HepG2 (cell line): ENCODE measurements around the gene RPL36AL. TPM values are rescaled to one million over a fixed set of nuclear protein-coding genes. Genes with fewer than 3 reads are reported as not detected.

ENCODE experiments used
- FOXA3 ChIP-seq: IDR thresholded peaks from 2 replicates; pipeline ENCODE4 v1.6.1; 2016; ENCODE audit warnings: missing genetic modification reagents, missing compliant biosample characterization
- HMGA1 ChIP-seq: sonication (generic); formaldehyde crosslinking; conservative IDR thresholded peaks from 2 replicates; pipeline ENCODE4 v1.4.0; 2020; ENCODE audit warnings: missing genetic modification reagents
- ISL2 ChIP-seq: sonication (generic); formaldehyde crosslinking; IDR thresholded peaks from 2 replicates; pipeline ENCODE4 v1.5.0; 2020; ENCODE audit warnings: missing genetic modification reagents
- JUNB ChIP-seq: sonication (generic); formaldehyde crosslinking; IDR thresholded peaks from 2 replicates; pipeline ENCODE4 v1.8.0; 2022; ENCODE audit warnings: missing genetic modification reagents, mild to moderate bottlenecking, borderline replicate concordance
- KMT2B ChIP-seq: IDR thresholded peaks from 2 replicates; pipeline ENCODE4 v1.6.1; 2016; ENCODE audit warnings: missing genetic modification reagents, missing compliant biosample characterization
- MBD4 ChIP-seq: IDR thresholded peaks from 2 replicates; pipeline ENCODE4 v1.6.1; 2012; ENCODE audit warnings: low read length, inconsistent platforms, borderline replicate concordance
- MIXL1 ChIP-seq: IDR thresholded peaks from 2 replicates; pipeline ENCODE4 v1.6.1; 2016
- NR2F6 ChIP-seq, 2 experiments: IDR thresholded peaks; 2 replicates each; pipeline ENCODE4 v1.6.1; 2016; ENCODE audit warnings: antibody characterized with exemption in 1 of 2, mild to moderate bottlenecking in 1 of 2
- POLR2G ChIP-seq: fragments of 200-400 bp; formaldehyde crosslinking; IDR thresholded peaks from 2 replicates; pipeline ENCODE4 v1.6.1; 2018; ENCODE audit warnings: mild to moderate bottlenecking, low read depth, low read length, moderate library complexity
- ZKSCAN5 ChIP-seq: sonication (generic); formaldehyde crosslinking; IDR thresholded peaks from 2 replicates; pipeline ENCODE4 v1.5.1; 2020; ENCODE audit warnings: mild to moderate bottlenecking, missing genetic modification reagents
- ZMAT3 ChIP-seq: sonication (generic); formaldehyde crosslinking; conservative IDR thresholded peaks from 2 replicates; pipeline ENCODE4 v1.7.0; 2021; ENCODE audit warnings: missing genetic modification reagents
- ZNF224 ChIP-seq: sonication (generic); formaldehyde crosslinking; IDR thresholded peaks from 2 replicates; pipeline ENCODE4 v1.5.0; 2020; ENCODE audit warnings: mild to moderate bottlenecking, missing genetic modification reagents
- polyA plus RNA-seq, 8 experiments: library from polyadenylated mRNA; depleted of rRNA in 3 of 8; stranded (reverse) in 7 of 8; unstranded in 1 of 8; fragments of >200 nt; fragmentation: Illumina TruSeq in 4 of 8; extraction: Trizol in 4 of 8; gene quantifications; 2 replicates each; pipeline versions ENCODE4 v1.2.1 to v1.2.3, GENCODE V29; 2011 to 2016; ENCODE audit warnings: low read depth in 4 of 8, missing spikeins in 1 of 8, mixed read lengths in 1 of 8; ENCODE audit not compliant: insufficient read depth in 1 of 8
- total RNA-seq, 5 experiments: library from RNA; depleted of rRNA; stranded (reverse); fragments of >200 nt; fragmentation: Illumina TruSeq; extraction: Trizol; gene quantifications; 2 replicates each; pipeline ENCODE4 v1.2.3, GENCODE V29; 2016; ENCODE audit warnings: low read depth in 1 of 5
- TF ChIP-seq, protein P1 (sequence below): sonication (generic); formaldehyde crosslinking; IDR thresholded peaks from one replicate; pipeline ENCODE4 v1.5.1; 2020; ENCODE audit warnings: mild to moderate bottlenecking, missing genetic modification reagents; ENCODE audit errors: not compliant biosample characterization
- TF ChIP-seq, protein P2 (sequence below): sonication (generic); formaldehyde crosslinking; IDR thresholded peaks from 2 replicates; pipeline ENCODE4 v1.4.0; 2020; ENCODE audit warnings: missing genetic modification reagents, low read depth, mild to moderate bottlenecking, borderline replicate concordance
- TF ChIP-seq, protein P3 (sequence below): sonication (generic); formaldehyde crosslinking; IDR thresholded peaks from 2 replicates; pipeline ENCODE4 v1.4.0; 2020; ENCODE audit warnings: missing genetic modification reagents, borderline replicate concordance
- TF ChIP-seq, protein P4 (sequence below): IDR thresholded peaks from 2 replicates; pipeline ENCODE4 v1.6.1; 2012; ENCODE audit warnings: inconsistent platforms
- TF ChIP-seq, protein P5 (sequence below): sonication (generic); formaldehyde crosslinking; IDR thresholded peaks from 2 replicates; pipeline ENCODE4 v1.9.0; 2021; ENCODE audit warnings: missing genetic modification reagents, borderline replicate concordance

The RPL36AL gene
- total and polyA plus RNA-seq, 2 of the 13 experiments (the other 11 are each of a cell fraction or from before 2014, with no cell fraction given): 90.0 to 294 TPM

DNA sequence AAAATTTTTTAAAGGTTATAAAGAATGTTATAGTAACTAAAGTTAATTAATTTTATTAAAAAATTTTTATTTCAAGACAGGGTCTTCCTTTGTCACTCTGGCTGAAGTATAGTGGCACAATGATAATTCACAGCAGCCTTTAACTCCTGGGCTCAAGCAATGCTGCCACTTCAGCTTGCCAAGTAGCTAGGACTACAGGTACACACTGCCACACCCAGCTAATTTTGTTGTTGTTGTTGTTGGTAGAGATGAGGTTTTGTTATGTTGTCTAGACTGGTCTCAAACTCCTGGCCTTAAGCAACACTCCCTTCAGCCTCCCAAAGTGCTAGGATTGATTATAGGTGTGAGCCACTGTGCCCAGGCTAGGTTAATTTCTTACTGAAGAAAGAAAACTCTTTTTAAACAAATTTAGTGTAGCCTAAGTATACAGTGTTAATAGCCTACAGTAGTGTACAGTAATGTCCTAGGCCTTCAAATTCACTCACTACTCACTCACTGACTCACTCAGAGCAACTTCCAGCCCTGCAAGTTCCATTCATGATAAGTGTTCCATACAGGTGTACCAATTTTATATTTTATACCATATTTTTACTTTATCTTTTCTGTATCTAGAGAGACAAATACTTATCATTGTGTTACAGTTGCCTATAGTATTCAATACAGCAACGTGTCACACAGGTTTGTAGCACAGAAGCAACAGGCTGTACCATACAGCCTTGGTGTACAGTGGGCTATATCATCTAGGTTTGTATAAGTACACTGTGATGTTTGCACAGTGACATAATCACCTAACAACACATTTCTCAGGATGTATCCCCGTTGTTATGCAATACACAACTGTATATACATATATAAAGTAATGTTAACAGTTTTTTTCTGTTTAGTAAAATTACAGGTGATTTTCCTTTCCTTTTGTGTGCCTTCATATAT lies 39.4 kb upstream of the RPL36AL start (continued):
- TF ChIP-seq, protein P1, sequence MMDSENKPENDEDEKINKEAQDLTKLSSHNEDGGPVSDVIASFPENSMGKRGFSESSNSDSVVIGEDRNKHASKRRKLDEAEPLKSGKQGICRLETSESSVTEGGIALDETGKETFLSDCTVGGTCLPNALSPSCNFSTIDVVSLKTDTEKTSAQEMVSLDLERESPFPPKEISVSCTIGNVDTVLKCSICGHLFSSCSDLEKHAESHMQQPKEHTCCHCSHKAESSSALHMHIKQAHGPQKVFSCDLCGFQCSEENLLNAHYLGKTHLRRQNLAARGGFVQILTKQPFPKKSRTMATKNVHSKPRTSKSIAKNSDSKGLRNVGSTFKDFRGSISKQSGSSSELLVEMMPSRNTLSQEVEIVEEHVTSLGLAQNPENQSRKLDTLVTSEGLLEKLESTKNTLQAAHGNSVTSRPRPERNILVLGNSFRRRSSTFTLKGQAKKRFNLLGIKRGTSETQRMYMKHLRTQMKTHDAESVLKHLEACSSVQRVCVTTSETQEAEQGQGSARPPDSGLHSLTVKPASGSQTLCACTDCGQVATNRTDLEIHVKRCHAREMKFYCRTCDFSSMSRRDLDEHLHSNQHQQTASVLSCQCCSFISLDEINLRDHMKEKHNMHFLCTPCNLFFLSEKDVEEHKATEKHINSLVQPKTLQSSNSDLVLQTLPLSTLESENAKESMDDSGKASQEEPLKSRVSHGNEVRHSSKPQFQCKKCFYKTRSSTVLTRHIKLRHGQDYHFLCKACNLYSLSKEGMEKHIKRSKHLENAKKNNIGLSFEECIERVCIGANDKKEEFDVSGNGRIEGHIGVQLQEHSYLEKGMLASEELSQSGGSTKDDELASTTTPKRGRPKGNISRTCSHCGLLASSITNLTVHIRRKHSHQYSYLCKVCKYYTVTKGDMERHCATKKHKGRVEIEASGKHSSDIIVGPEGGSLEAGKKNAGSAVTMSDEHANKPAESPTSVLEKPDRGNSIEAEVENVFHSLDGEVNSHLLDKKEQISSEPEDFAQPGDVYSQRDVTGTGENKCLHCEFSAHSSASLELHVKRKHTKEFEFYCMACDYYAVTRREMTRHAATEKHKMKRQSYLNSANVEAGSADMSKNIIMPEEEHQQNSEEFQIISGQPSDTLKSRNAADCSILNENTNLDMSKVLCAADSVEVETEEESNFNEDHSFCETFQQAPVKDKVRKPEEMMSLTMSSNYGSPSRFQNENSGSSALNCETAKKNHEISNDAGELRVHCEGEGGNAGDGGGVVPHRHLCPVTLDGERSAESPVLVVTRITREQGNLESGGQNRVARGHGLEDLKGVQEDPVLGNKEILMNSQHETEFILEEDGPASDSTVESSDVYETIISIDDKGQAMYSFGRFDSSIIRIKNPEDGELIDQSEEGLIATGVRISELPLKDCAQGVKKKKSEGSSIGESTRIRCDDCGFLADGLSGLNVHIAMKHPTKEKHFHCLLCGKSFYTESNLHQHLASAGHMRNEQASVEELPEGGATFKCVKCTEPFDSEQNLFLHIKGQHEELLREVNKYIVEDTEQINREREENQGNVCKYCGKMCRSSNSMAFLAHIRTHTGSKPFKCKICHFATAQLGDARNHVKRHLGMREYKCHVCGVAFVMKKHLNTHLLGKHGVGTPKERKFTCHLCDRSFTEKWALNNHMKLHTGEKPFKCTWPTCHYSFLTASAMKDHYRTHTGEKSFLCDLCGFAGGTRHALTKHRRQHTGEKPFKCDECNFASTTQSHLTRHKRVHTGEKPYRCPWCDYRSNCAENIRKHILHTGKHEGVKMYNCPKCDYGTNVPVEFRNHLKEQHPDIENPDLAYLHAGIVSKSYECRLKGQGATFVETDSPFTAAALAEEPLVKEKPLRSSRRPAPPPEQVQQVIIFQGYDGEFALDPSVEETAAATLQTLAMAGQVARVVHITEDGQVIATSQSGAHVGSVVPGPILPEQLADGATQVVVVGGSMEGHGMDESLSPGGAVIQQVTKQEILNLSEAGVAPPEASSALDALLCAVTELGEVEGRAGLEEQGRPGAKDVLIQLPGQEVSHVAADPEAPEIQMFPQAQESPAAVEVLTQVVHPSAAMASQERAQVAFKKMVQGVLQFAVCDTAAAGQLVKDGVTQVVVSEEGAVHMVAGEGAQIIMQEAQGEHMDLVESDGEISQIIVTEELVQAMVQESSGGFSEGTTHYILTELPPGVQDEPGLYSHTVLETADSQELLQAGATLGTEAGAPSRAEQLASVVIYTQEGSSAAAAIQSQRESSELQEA: no peak
- TF ChIP-seq NR2F6 (IDR thresholded peaks at IDR 0.05): peak; percentile 13; the same call in 1 of the 2 replicates
- no peak for TF ChIP-seq NR2F6 (CRISPR knock-in tag; IDR thresholded peaks at IDR 0.05)
- no peak for TF ChIP-seq ZKSCAN5
- TF ChIP-seq POLR2G: no peak
- TF ChIP-seq KMT2B (CRISPR knock-in tag): no peak; the same call in 1 of the 2 replicates
- TF ChIP-seq ZMAT3 (CRISPR knock-in tag): no peak
- no peak for TF ChIP-seq MIXL1
- TF ChIP-seq ISL2 (CRISPR knock-in tag): no peak
- TF ChIP-seq HMGA1: no peak
- TF ChIP-seq, protein P2, sequence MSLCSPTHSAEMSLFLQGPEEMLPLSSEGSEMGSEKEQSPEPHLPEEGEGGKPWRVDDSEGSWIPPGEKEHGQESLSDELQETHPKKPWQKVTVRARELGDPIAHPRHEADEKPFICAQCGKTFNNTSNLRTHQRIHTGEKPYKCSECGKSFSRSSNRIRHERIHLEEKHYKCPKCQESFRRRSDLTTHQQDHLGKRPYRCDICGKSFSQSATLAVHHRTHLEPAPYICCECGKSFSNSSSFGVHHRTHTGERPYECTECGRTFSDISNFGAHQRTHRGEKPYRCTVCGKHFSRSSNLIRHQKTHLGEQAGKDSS (CRISPR knock-in tag): no peak
- TF ChIP-seq, protein P3, sequence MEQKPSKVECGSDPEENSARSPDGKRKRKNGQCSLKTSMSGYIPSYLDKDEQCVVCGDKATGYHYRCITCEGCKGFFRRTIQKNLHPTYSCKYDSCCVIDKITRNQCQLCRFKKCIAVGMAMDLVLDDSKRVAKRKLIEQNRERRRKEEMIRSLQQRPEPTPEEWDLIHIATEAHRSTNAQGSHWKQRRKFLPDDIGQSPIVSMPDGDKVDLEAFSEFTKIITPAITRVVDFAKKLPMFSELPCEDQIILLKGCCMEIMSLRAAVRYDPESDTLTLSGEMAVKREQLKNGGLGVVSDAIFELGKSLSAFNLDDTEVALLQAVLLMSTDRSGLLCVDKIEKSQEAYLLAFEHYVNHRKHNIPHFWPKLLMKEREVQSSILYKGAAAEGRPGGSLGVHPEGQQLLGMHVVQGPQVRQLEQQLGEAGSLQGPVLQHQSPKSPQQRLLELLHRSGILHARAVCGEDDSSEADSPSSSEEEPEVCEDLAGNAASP (CRISPR knock-in tag): peak; percentile 54; the same call in 1 of the 2 replicates
- no peak for TF ChIP-seq JUNB (CRISPR knock-in tag)
- TF ChIP-seq ZNF224 (CRISPR knock-in tag): no peak
- TF ChIP-seq, protein P4, sequence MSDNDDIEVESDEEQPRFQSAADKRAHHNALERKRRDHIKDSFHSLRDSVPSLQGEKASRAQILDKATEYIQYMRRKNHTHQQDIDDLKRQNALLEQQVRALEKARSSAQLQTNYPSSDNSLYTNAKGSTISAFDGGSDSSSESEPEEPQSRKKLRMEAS: no peak
- TF ChIP-seq FOXA3 (CRISPR knock-in tag): peak; percentile 96
- TF ChIP-seq, protein P5, sequence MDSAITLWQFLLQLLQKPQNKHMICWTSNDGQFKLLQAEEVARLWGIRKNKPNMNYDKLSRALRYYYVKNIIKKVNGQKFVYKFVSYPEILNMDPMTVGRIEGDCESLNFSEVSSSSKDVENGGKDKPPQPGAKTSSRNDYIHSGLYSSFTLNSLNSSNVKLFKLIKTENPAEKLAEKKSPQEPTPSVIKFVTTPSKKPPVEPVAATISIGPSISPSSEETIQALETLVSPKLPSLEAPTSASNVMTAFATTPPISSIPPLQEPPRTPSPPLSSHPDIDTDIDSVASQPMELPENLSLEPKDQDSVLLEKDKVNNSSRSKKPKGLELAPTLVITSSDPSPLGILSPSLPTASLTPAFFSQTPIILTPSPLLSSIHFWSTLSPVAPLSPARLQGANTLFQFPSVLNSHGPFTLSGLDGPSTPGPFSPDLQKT (CRISPR knock-in tag): no peak
- TF ChIP-seq MBD4: no peak
